CD4-positive, alpha-beta T cell treated with Interleukin-10 for 1 hour (primary cell): ENCODE data around the gene MUC5AC.
"Not testable (repeated sequence)": the region's sequence is repeated elsewhere in the genome, so short reads cannot be mapped to it uniquely, and the experiment has no call there.

Experiments used
- DNase-seq: peaks from one replicate; pipeline ENCODE4 v3.0.0-alpha.2; 2020

Gene MUC5AC

DNA sequence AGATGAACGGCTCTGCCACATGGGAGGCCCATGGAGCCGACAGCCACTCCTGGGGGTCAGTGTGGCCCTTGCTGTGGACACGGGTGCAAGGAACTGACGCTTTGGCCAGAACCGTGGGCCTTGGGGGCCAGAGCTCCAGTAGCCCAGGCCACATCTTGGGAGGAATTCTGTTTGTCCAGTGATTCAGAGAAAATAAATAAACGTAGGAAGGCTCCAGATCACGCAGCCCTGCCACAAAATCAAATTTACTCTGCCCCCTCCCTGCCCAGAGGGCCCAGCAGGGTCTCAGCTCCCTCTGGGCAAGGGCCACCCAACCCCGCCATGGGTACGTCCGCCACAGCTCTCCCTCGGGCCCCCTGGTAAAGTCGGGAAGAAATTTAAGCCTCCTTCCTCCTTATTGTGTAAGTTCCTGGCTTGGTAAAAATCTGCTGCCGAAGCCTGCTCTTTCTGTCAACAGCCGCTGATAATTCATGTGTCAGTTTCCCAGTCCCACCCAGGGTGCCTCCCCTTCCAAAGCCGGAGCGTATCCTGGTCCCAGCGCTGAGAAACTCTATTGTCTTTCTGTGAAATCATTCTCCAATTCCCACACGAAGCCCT lies 6.9 kb upstream of the MUC5AC start:
- no peak for DNase-seq

DNA sequence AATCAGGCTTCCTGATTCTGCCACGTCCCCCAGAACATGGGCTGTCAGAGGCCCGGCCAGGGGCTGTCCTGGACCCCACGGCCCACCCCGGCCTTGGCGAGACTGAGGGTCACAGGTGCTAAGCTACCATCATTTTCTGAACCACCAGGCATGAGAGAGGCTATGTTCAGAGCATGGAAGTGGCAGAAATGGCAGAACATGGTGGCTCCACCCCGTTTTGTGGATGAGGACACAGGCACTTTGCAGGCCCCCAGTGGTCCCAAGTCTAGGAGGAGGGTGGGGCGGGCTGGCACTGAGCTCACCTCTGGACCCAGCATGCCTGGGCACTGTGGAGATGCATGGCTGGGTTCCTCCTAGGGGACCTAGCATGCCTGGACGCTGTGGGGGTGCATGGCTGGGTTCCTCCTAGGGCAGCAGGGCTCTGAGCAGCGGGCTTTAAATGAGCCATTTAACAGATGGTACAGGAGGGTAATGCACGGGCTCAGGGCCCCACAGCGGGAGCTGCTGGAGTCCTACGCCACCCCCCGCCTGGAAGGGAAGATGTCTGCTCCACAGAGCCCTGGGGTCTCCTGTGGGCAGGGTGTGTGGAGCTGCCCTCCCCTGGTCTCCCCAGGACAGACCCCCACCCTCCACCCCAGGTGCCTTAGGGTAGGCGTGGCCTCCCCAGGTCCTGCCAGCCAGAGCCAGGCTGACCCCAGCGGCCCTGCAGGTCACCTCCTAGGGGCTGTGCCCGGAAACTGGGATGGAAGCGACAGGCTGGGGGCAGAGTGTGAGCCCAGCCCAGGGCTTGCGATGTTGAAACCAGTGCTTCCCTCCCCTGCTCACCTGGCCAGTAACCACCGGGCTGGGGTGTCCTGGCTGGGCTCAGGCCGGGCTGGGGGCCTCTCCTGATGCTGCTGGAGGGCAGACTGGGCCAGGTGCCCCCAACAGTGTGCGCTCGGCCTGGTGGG lies 6.1 kb upstream of the MUC5AC start:
- no peak for DNase-seq

DNA sequence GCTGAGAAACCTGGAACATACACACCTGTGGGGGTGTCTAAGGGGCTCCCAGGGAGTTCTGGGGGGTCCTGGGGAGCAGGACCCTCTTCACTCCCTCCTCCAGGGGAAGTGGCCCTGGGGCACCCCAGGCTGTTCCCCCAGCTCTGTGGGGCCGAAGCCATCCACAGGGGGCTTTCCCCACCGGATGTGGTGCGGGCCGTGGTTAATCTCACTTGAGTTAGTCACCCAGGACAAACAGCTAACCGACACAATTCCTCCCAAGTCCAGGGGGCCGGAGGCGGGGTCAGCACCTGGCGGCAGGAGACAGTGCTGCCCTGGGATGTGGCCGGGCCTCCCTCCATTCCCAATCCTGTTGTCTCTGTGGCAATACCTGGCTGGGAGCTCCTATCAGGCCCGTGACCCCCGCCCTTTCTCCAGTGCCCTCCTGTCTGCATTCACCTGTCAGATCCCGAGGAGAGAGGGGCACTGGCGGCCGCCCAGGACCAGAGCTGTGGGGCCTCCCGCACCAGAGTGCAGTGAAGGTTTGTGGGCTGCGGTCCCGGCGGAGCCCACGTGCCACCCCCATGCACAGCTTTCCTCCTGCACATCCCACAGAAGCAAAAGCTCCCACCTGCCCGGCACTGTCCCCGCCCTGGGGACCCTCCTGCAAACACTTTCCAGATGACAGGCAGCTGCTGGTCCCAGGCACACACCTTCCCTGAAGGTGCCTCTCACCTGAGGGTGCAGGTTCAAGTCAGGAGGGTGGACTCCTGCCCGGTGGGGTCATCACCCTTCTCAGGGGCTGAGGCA lies 5.2 kb upstream of the MUC5AC start:
- peak; percentile 1 for DNase-seq

DNA sequence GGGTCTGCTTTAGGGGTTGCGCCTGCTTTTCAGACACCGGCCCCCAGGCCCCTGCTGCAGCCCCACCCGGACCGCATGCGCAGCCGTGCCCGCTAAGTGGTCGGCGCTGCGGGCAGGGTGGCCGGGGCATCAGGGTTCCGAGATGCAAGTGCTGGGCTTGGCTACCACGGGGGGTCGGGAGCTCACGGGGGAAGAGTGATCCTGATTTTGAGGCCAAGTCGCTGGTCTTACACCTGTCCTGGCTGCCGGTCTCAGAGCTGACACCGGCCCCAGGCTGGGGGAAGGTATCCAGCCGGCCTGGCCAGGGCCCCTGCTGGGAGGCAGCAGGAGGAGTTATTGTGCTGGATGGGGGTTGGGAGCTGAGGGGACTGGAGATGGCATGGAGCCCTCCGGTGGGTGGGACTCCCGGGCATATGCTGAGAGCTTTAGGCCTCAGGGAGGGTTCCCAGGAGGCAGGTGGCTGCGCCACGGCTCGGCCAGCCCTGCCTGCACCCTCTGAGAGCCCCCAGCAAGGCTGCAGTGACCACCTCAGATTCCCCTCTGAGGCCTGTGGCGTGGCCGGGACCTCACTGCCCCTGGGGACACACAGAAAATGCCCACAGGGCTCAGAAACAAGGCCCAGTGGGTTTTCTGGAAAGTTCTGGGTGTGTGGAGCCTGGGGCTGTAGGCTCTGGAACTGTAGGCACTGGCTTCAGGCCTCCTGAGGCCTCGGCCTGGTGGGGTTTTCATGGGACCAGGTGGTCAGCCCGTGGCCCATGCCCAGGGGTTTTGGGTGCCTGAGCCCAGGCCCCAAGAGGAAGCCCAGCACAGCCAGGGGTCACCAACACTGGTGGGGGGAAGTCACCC lies 4.4 kb upstream of the MUC5AC start:
- DNase-seq = no peak

- DNase-seq = no peak
These were observed 3.7 kb upstream of the MUC5AC start for GRCh38 chr11:1153951-1154493.

DNA sequence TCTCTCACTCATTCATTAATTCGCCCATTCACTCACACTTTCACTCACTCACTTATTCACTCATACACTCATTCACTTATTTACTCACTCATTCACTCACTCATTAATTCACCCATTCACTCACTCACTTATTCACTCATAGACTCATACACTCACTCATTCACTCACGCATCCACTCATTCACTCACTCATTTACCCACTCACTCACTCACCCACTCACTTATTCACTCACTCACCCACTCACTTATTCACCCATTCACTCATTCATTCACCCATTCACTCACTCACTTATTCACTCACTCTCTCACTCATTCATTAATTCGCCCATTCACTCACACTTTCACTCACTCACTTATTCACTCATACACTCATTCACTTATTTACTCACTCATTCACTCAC lies 3.1 kb upstream of the MUC5AC start:
- not testable (repeated sequence) for DNase-seq

DNA sequence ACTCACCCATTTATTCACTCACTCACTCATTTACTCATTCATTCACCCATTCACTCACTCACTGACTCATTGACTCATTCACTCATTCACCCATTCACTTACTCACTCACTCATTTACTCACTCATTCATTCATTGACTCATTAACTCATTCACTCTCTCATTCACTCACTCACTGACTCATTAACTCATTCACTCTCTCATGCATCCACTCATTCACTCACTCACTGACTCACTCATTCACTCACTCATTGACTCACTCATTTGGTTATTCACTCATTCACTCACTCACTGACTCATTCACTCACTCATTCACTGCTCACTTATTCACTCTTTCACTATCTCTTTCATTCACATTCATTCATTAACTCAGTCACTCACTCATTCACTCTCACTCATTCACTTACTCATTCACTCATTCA lies 2.5 kb upstream of the MUC5AC start:
- no peak for DNase-seq

DNA sequence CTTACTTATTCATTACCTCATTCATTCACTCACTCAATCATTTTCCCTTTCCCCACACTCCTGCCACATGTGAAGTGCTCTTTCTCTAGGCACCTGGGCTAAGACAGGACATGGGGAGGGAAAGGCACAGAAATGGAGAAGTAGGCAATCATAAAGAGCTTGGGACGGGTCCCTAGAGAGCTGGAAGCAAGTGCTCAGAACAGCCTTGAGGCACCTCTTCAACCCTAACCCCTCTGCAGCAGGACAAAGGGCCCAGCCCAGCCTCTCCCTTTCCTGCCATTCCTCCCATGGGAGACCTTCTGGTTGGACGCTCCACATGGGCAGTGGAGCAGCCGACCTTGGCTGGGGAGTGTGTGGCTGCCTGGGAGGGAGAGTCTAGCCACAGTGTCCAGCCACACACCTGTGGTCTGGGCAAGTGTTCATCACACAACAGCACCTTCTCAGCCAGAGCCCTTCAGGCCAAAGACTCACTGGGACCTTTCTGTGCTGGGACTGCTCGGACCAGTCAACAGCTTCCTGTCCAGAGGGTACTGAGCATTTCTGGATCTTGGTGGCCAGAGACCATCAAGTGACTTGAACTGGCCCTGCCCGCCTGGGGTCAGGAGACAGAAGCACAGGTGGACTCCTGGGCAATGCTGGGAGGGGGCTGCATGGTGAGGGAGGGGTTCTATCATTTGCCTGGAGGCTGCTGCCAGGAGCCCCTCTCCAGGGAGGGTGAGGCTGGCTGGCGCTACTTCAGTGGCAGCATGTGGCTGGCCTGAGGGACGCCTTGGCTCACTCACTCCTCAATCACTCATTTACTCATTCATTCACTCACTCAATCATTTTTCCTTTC lies 1.0 kb upstream of the MUC5AC start:
- no peak for DNase-seq

DNA sequence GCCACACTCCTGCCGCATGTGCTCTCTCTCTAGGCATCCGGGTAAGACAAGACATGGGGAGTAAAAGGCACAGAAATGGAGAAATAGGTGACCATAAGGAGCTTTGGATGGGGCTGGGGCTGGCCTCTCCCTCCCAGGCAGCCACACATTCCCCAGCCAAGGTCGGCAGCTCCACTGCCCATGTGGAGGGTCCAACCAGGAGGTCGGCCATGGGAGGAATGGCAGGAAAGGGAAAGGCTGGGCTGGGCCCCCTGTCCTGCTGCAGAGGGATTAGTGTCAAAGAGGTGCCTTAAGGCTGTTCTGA lies 460 bp upstream of the MUC5AC start:
- no peak for DNase-seq

DNA sequence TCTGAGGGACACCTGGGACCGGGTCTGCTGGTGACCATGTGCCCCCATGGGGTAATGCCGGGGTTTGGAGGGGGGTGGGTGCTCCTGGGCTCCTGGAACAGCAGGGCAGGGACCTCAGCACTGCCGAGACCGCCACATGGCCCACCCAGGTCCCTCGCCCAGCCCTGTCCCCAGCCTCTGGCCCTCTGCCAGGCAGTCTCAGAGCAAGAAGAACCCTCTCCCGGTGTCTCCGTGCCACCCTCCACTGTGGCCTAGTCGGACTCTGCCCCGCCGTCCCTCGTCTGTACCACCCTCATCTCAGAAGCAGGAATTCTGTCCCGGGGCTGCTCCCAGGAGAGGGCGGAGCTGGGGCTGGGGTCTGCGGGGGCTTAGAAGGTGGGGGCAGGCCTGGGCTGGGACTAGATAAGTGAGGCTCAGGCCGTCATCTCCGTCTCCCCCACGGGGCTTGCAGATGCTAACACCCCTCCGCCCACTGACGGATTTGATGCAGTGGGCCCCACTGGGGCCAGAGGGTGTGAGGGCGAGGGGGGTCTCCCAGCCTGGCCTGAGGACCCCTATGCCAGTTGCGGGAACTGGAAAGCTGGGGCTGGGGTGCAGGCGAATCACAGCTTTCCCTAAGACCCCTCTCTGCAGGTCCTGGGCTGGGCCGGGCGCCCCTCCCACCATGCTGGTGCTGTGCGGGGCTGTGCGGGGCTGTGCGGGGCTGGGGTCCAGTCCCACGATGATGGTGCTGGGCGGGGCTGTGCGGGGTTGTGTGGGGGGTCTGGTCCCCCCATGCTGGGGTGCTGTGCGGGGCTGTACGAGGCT lies 1.1 kb downstream of the MUC5AC start:
- DNase-seq = no peak

- DNase-seq = not testable (repeated sequence)
These were observed 1.9 kb downstream of the MUC5AC start for GRCh38 chr11:1159488-1160220.

- DNase-seq = no peak
These were observed 2.7 kb downstream of the MUC5AC start for GRCh38 chr11:1160231-1161101.

DNA sequence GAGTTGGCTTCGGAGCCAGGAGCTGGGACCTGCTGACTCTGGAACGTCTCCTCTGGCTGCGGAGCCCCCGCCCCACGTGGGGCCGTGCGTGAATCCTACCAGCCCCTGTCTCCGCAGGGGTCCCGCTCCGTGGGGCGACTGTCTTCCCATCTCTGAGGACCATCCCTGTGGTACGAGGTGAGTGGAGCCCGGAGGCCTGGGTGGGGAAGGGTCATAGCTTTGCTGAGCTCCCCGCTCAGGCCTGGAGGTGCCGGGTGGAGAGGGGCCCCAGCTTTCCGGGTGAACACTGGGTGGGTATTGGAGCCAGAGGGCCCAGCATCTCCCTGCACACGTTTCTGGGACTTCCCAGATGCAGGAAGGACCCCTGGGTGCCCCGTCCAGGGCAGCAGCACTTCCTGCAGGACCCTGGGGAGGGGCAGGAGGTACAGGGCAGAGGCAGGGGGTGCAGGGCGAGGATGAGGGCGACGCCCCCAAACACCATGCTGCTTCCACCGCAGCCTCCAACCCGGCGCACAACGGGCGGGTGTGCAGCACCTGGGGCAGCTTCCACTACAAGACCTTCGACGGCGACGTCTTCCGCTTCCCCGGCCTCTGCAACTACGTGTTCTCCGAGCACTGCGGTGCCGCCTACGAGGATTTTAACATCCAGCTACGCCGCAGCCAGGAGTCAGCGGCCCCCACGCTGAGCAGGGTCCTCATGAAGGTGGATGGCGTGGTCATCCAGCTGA lies 3.8 kb downstream of the MUC5AC start:
- DNase-seq = no peak

DNA sequence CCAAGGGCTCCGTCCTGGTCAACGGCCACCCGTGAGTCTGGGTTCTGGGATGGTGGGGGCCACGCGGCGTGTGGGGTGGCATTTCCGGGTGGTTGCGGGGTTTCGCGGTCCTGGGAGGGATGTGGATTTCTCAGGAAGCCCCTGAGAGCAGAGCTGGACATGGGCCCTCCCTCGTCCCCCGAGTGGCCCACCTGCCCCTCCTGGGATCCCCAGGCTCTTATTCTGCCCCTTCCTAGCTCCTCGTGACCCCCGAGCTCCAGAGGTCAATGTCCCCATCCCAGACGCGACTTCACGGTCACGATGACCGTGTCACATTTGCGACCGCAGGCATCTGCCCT lies 4.4 kb downstream of the MUC5AC start:
- no peak for DNase-seq

DNA sequence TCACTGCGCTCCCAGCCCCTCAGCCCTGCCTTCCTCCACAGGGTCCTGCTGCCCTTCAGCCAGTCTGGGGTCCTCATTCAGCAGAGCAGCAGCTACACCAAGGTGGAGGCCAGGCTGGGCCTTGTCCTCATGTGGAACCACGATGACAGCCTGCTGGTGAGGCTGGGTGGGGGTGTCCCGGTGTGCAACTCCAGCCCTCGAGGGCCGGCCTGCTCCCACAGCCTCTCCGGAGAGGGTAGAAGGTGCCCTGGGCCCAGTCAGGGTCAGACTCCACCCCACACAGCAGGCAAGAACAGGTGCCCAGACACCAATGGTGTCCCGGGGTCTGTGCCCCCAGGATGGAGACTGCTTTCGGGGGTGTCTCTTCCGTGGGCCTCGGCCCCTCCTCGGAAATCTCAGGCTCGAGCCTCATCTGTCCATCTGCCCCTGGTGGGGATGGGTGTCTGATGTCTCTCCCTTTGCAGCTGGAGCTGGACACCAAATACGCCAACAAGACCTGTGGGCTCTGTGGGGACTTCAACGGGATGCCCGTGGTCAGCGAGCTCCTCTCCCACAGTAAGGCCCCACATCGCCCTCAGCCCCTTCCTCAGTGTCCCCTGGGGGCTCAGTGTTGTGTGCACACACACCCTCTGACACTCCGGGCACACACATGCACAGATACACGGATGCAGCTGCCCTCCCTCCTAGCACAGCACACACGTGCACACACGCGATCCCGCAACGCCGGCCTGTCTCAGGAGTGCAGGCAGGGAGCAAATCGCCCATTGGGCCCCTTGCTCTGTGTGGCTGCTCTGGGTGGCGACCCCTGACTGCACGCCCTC lies 4.9 kb downstream of the MUC5AC start:
- no peak for DNase-seq

DNA sequence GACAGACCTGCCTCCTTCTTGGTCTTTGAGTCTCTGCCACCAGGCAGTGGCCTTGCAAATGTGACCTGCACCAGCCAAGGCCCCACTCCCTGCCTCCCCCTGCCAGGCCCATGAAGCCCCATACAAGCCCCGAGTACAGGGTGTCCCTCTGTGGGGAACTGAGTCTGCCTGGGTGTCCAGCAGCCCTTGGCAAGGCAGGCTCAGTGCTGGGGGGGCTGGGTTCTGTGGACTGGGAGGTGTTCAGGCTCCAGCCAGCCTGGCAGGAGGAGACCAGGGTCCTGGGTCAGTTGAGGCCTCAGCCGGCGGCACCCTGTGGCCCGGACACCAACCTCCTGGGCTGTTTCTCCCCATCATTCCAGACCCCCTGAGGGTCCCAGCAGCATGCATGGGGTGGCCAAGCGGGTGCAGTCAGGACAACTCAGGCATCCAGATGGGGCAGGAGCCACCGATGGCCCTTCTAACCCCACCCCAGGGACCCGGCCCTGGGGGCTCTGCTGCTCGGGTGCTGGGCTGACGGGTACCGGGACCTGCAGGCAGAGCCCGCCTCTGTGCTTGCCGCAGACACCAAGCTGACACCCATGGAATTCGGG lies 5.7 kb downstream of the MUC5AC start:
- DNase-seq = no peak
